ENCODE data around the gene BDKRB1.
"Not testable (repeated sequence)": the region's sequence is repeated elsewhere in the genome, so short reads cannot be mapped to it uniquely, and the experiment has no call there.

DNA sequence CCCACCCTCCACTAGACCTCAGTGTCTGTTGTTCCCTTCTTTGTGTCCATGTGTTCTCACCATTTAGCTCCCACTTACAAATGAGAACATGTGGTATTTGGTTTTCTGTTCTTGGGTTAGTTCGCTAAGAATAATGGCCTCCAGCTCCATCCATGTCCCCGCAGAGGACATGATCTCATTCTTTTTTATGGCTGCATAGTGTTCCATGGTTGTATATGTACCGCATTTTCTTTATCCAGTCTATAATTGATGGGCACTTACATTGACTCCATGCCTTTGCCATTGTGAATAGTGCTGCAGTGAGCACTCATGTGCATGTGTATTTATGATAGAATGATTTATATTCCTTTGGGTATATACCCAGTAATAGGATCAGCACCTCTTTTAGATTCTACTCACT lies 10.9 kb upstream of the BDKRB1 start:
- TF ChIP-seq, protein P1, sequence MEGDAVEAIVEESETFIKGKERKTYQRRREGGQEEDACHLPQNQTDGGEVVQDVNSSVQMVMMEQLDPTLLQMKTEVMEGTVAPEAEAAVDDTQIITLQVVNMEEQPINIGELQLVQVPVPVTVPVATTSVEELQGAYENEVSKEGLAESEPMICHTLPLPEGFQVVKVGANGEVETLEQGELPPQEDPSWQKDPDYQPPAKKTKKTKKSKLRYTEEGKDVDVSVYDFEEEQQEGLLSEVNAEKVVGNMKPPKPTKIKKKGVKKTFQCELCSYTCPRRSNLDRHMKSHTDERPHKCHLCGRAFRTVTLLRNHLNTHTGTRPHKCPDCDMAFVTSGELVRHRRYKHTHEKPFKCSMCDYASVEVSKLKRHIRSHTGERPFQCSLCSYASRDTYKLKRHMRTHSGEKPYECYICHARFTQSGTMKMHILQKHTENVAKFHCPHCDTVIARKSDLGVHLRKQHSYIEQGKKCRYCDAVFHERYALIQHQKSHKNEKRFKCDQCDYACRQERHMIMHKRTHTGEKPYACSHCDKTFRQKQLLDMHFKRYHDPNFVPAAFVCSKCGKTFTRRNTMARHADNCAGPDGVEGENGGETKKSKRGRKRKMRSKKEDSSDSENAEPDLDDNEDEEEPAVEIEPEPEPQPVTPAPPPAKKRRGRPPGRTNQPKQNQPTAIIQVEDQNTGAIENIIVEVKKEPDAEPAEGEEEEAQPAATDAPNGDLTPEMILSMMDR (IDR thresholded peaks at IDR 0.05), result not testable (repeated sequence)
- TF ChIP-seq POLR2A (IDR thresholded peaks at IDR 0.05), result not testable (repeated sequence)

Data from prostate gland (tissue), 2 donors.